Choroid plexus epithelial cell (primary cell): ENCODE data around the gene SEC14L2.
"Not testable (repeated sequence)": the region's sequence is repeated elsewhere in the genome, so short reads cannot be mapped to it uniquely, and the experiment has no call there.

Experiments used
- DNase-seq: peaks from one replicate; pipeline ENCODE4 v3.0.0-alpha.2; 2010; ENCODE audit warnings: low read depth
- H3K4me3 ChIP-seq: 2 replicates; pipeline ENCODE4 v1.5.1; 2011; ENCODE audit warnings: low read depth, mild to moderate bottlenecking, control low read depth, low read length, moderate library complexity
- TF ChIP-seq, protein P1 (sequence below): conservative IDR thresholded peaks from 2 replicates; pipeline ENCODE4 v1.5.1; 2011; ENCODE audit warnings: low read depth, mild to moderate bottlenecking, control low read depth, inconsistent platforms, low read length, moderate library complexity

Gene SEC14L2

DNA sequence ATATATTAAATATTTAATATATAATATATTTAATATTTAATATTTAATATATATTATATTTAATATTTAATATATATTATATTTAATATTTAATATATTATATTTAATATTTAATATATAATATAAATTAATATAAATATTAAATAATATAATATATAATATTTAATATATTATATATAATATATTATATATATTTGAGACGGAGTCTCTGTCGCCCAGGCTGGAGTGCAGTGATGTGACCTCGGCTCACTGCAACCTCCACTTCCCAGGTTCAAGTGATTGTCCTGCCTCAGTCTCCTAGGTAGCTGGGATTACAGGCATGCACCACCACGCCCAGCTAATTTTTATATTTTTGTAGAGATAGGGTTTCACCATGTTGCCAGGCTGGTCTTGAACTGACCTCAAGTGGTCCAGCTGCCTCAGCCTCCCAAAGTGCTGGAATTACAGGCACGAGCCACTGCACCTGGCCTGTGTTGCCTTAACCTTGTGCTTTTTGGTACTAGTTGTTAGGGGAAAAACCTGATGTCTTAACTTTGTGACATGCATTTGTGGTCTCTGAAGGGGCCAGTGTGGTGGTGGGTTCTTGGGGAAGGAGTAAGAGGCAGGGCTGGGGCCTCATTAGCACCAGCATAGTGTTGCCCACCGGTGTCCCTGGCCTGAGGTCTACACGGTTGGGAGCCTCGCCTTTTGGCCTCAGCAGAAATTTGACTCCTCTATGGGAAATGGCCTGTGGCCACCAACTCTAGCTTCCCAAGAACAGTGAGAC lies 58.4 kb downstream of the SEC14L2 start:
- no peak for DNase-seq
- TF ChIP-seq, protein P1, sequence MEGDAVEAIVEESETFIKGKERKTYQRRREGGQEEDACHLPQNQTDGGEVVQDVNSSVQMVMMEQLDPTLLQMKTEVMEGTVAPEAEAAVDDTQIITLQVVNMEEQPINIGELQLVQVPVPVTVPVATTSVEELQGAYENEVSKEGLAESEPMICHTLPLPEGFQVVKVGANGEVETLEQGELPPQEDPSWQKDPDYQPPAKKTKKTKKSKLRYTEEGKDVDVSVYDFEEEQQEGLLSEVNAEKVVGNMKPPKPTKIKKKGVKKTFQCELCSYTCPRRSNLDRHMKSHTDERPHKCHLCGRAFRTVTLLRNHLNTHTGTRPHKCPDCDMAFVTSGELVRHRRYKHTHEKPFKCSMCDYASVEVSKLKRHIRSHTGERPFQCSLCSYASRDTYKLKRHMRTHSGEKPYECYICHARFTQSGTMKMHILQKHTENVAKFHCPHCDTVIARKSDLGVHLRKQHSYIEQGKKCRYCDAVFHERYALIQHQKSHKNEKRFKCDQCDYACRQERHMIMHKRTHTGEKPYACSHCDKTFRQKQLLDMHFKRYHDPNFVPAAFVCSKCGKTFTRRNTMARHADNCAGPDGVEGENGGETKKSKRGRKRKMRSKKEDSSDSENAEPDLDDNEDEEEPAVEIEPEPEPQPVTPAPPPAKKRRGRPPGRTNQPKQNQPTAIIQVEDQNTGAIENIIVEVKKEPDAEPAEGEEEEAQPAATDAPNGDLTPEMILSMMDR: no peak
- H3K4me3 ChIP-seq: no peak overlapping the region

DNA sequence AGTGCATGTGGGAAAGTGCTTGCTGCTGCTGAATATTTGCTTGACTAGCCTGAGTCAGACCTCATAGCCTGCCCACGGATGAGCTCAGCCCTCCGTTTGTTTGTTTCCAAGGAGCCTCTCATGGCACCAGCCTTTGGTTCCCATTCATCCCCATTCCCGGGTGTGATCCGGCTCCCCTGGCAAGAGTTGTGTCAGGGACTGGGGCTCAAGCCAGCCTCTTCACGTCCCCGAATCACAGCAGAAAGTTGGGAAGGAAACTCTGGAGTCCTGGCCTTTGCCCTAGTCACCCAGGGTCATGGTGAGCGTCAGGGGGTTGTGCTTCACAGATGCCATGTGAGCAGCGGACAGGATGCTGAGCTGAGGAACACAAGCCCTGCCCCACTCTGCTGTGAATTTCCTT lies 61.2 kb downstream of the SEC14L2 start:
- H3K4me3 ChIP-seq: no peak overlapping the region
- no peak for DNase-seq
- TF ChIP-seq, protein P1: no peak

DNA sequence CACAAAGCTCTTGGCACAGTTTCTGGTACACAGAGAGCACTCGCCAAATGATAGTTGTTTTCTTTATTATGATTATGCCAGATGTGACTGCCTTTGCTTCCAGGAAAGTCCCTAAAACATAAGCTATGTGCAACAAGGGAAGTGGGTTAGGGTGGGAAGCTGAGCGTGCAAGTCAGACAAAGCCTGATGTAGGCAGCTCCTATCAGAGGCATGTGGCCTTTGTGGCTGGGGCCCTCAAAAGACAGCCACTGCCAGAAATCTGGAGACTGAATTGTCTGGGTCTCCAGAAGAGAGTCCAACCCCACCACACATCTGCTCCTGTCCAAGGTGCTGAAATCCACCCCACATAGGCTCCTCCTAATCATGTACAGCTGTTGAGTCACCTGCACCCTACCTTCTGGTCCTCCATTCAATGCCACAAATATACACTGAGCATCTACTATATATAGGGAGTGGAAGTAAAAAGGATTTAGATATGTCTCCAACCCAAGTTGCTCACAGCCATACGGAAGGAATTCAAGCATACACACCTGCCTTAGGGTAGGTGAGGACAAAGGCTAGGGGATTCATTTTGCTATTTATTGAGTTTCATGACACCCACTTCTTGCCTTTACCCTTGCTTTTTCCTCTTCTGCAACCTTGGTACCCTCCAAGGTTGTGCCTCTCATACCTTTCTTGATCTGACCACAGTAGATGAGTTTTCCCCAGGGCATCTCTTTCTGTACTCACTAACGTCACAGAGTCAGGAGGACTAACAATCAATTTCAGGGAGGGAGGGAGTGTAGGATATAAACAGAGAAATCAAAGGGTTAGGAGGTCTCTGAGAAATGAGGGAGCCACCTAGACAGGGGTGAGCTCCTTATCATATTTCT lies 62.6 kb downstream of the SEC14L2 start:
- peak; percentile 39 for DNase-seq
- H3K4me3 ChIP-seq: no peak overlapping the region
- TF ChIP-seq, protein P1: no peak

DNA sequence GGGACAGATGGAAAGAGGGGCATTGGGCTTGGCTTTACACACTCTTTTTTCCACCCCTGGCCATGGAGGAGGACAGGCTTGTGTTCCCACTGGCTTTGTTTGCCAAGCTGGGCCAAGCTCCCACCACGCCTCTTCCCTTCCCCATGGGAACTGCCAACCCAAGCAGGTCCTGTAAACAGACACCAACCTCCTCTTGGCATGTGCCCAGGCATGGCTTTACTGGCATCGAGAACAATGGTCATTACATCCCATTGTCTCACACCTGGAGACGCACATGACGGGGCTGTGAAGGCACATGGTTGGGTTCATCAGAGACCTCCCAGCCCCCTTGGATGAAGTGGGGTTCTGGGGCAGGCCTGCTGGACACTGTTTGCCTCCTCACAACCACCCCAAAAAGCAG lies 63.3 kb downstream of the SEC14L2 start:
- DNase-seq: no peak
- no peak overlapping the region for H3K4me3 ChIP-seq
- TF ChIP-seq, protein P1: no peak

DNA sequence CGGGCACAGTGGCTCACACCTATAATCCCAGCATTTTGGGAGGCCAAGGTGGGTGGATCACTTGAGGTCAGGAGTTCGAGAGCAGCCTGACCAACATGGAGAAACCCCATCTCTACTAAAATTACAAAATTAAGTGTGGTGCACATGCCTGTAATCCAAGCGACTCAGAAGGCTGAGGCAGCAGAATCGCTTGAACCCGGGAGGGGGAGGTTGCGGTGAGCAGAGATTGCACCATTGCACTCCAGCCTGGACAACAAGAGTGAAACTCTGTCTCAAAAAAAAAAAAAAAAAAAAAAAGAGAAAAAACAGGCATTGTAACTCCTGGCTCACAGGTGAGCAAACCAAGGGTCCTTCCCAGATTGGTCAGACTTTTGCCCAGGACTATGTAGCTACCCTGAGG lies 63.7 kb downstream of the SEC14L2 start:
- not testable (repeated sequence) for H3K4me3 ChIP-seq, DNase-seq

DNA sequence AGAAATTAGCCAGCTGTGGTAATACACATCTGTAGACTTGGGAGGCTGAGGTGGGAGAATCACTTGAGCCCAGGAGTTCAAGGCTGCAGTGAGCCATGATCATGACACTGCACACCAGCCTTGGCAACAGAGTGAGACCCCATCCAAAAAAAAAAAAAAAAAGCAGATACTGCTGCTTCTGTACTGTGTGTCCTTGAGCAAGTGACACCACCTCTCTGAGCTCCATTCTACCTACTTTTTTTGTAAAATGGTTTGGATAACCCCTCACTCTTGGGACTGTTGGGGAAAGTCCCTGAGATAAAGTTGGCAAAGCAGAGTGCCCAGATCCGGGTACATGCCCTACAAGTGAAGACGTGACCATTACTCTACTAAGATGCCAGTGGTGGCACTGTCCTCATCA lies 72.3 kb downstream of the SEC14L2 start:
- TF ChIP-seq, protein P1: no peak
- H3K4me3 ChIP-seq: no peak overlapping the region
- DNase-seq: no peak

DNA sequence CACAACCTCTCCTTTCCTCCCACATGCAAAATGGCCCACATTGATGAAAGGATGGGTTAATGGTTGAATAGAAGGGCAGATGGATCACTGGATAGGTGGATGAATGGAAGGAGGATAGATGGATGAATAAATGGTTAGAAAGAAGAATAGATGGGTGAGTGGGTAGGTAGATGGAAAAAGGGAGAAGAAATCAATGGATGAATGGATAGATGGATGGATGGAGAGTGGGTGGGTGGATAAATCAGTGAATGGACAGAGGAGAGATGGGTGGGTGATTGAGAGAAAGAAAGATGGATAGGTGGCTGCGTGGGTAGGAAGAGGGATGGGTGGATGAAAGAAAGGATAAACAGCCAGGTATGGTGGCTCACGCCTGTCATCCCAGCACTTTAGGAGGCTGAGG lies 73.8 kb downstream of the SEC14L2 start:
- H3K4me3 ChIP-seq: no peak overlapping the region
- no peak for DNase-seq
- TF ChIP-seq, protein P1: no peak
